ENCODE results near the gene QSOX2. TPM values are rescaled to one million over a fixed set of nuclear protein-coding genes. Genes with fewer than 3 reads are reported as not detected.

QSOX2 gene
- total RNA-seq, 6 experiments from 2014 or later = 20.1 to 24.9 (median 21.9) TPM

DNA sequence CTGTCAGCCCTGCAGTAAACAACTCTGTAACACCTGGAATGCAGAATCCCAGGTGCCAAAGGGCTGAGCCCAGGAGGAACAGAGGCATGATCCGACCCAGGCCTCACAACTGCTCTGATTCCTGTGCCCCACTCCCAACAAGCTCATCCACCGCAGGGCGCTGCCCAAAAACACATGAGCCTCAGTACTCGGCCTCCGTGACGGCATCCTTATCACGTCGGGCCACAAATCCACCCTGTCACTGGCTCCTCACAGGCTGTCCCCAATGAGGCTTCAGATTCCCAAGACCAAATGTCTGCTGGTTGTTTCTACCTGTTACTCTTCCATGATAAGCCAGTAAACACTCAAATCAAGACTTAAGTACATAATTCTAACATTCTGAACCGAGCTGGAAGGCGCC lies 15.2 kb downstream of the QSOX2 start:
- no peaks in the 10 kb centered on the region; the same call in 1 of the 2 replicates for H3K27me3 Mint-ChIP-seq (ENCODE audit: insufficient read depth)
- H3K27ac Mint-ChIP-seq = no peak overlapping the region
- TF ChIP-seq, protein P1, sequence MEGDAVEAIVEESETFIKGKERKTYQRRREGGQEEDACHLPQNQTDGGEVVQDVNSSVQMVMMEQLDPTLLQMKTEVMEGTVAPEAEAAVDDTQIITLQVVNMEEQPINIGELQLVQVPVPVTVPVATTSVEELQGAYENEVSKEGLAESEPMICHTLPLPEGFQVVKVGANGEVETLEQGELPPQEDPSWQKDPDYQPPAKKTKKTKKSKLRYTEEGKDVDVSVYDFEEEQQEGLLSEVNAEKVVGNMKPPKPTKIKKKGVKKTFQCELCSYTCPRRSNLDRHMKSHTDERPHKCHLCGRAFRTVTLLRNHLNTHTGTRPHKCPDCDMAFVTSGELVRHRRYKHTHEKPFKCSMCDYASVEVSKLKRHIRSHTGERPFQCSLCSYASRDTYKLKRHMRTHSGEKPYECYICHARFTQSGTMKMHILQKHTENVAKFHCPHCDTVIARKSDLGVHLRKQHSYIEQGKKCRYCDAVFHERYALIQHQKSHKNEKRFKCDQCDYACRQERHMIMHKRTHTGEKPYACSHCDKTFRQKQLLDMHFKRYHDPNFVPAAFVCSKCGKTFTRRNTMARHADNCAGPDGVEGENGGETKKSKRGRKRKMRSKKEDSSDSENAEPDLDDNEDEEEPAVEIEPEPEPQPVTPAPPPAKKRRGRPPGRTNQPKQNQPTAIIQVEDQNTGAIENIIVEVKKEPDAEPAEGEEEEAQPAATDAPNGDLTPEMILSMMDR (IDR thresholded peaks at IDR 0.05) = no peak
- no peak for DNase-seq
- no peak overlapping the region for H3K4me3 Mint-ChIP-seq
- peaks cover 28% of the 10 kb centered on the region for H3K4me1 Mint-ChIP-seq (ENCODE audit: low read depth)
- peaks cover 7% of the 10 kb centered on the region; the same call in 1 of the 2 replicates for H3K36me3 Mint-ChIP-seq (ENCODE audit: low read depth)
- H3K9me3 Mint-ChIP-seq = no peaks in the 10 kb centered on the region

DNA sequence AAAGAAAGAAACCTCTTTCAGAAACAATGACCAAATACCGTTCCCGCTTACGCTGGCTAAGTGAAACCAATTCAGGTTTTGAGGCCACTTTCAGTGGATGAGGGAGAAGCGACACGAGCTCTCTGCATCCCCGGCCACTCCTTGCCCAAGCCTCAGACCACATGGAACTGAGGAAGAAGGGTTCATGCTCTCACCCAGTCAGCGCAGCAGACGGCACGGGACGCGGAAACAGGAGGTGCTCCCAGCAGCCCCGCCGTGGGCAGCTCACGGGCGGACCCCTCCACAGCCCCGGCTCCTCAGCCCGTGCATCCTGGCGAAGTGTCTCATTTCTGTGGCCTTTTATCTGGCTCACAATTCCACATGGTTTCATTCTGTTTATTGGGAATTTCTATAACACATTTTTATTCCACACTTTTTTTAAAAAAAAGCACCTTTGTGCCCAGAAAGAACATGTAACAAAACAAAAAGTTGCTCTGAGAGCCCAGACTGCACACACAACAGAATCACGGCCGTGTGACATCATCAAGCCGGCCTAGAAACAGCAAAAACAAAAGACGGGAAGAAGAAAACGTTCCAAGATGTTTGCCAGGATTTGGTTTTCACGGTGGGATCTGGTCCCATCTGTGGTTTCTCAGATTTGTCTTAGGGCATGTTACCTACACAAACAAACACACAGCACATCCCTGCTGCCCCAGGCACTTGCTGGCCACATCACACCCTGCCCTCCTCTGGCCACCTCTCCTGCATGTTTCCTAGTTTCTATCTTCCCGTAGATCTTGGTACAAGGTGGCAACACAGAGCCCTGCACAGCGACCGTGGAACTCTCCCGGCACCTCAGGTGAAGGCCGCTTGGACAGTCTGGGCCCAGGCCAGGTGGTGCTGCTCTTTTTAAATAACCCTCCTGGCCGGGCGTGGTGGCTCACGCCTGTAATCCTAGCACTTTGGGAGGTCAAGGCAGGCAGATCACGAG lies 16.2 kb downstream of the QSOX2 start:
- no peaks in the 10 kb centered on the region; the same call in 1 of the 2 replicates for H3K27me3 Mint-ChIP-seq (ENCODE audit: insufficient read depth)
- no peaks in the 10 kb centered on the region for H3K36me3 Mint-ChIP-seq (ENCODE audit: low read depth)
- H3K27ac Mint-ChIP-seq = peak overlapping the region; percentile 93
- no peaks in the 10 kb centered on the region for H3K9me3 Mint-ChIP-seq
- peaks cover 28% of the 10 kb centered on the region for H3K4me1 Mint-ChIP-seq (ENCODE audit: low read depth)
- no peak overlapping the region for H3K4me3 Mint-ChIP-seq
- TF ChIP-seq, protein P1 (IDR thresholded peaks at IDR 0.05) = no peak
- no peak for DNase-seq

DNA sequence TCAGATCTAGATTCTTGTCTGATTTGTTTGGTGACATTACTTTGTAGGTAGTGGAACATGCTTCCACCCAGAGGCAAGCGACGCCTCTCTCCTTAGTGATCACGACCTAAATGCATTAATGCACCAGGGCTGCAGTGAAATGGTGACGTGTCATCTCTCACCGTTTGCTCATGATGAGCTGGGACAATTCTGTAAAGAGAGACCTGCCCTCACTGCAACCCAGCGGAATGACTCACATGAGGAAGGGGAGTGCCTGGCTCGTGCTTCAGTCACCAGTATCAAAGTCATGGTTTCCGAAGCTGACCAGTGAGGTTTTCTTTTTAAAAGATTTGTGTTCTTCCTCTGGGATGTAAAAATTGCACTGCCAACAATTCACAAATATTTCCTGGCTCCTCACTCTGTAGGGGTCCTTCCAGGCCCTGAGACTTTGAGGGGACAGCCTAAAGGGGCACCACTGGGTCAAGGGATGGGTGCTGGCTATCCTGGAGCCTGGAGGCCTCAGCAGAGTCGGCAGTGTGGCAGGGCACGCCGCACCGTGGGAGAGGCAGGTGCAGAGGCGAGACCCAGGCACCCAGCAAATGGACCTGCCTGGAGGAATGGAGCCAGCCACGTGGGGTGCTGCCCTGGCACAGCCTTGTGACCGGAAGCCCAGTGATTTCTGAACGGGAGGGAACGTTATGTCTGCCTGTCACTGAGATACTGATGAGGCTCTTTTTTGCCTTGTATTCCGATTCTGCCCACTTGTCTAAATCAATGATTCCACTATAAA lies 17.3 kb downstream of the QSOX2 start:
- Mint-ChIP-seq H3K27ac (peak overlapping the region; percentile 93), H3K27me3 (ENCODE audit: insufficient read depth) (no peaks in the 10 kb centered on the region; the same call in 1 of the 2 replicates), H3K9me3 (no peaks in the 10 kb centered on the region), H3K4me1 (ENCODE audit: low read depth) (peaks cover 28% of the 10 kb centered on the region), H3K4me3 (peak overlapping the region; percentile 71), H3K36me3 (ENCODE audit: low read depth) (peaks cover 7% of the 10 kb centered on the region)
- TF ChIP-seq, protein P1 (IDR thresholded peaks at IDR 0.05) = no peak
- peak; percentile 82 for DNase-seq

DNA sequence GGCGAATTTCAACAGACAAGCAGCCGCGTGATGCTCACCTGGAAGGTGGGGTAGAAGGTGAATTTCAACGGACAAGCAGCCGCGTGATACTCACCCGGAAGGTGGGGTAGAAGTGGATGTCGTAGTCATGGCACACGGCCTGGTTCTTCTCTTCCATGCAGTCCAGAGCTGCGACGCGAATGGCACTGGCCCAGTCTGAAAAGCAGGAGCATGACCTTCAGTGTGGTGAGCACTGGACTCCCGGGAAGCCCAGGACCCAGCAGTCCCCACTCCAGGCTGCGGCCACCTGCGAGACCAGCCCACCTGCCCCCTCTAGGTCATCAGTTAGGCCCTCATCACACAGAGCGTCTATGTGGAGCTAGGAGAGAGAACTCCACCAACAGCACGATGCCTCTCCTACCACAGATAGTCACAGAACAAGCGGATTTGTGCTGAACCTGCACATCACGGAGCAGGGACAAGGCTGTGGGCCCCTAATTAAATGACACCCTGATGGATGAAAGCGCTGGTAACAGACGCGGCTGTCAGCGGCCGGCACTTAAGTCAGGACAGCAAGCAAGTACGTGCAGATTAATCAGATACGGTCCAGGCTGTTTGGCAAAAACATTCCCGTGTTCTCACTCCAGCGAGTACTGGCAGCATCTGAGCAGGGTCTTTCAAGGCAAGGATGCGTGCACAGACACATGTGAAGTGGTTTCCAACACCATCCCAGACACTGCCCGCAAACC lies 18.8 kb downstream of the QSOX2 start:
- Mint-ChIP-seq H3K27me3 (ENCODE audit: insufficient read depth) (no peaks in the 10 kb centered on the region; the same call in 1 of the 2 replicates), H3K36me3 (ENCODE audit: low read depth) (peaks cover 10% of the 10 kb centered on the region), H3K27ac (peak overlapping the region; percentile 93), H3K4me3 (no peak overlapping the region), H3K9me3 (no peaks in the 10 kb centered on the region), H3K4me1 (ENCODE audit: low read depth) (peaks cover 28% of the 10 kb centered on the region)
- TF ChIP-seq, protein P1 (IDR thresholded peaks at IDR 0.05) = no peak
- no peak for DNase-seq

Measured in HFFc6 (cell line).